Stimulated activated CD4-positive, alpha-beta T cell treated with anti-CD3 and anti-CD28 coated beads, Interleukin-4, amount 100 ng/mL, for 24 hours (primary cell): ENCODE results near the gene APBA3.
A peak's percentile ranks its signal among the peaks of the same experiment; 100 is the strongest.
"Not testable (repeated sequence)": the region's sequence is repeated elsewhere in the genome, so short reads cannot be mapped to it uniquely, and the experiment has no call there.

Experiments used
- DNase-seq: peaks from one replicate; pipeline ENCODE4 v3.0.0-alpha.2; 2020

APBA3 gene

GRCh38 chr19:3770136-3770999, 8.9 kb upstream of the APBA3 start:
- DNase-seq, result no peak

- no peak for DNase-seq
These were observed 8.0 kb upstream of the APBA3 start for GRCh38 chr19:3769494-3769893.

GRCh38 chr19:3768748-3769099, 7.2 kb upstream of the APBA3 start:
- no peak for DNase-seq

GRCh38 chr19:3768015-3768747, 6.7 kb upstream of the APBA3 start:
- no peak for DNase-seq

- DNase-seq, result no peak
These were observed 5.6 kb upstream of the APBA3 start for GRCh38 chr19:3767050-3767449.

- no peak for DNase-seq
These were observed 5.0 kb upstream of the APBA3 start for GRCh38 chr19:3766520-3766919.

- DNase-seq, result not testable (repeated sequence)
These were observed 4.3 kb upstream of the APBA3 start for GRCh38 chr19:3765757-3766156.

- no peak for DNase-seq
These were observed 3.6 kb upstream of the APBA3 start for GRCh38 chr19:3765121-3765520.

- peak; percentile 99 for DNase-seq
These were observed 1.3 kb upstream of the APBA3 start, which contains the start of gene MRPL54 for GRCh38 chr19:3762501-3763459. MRPL54 (plus strand) TSS chr19:3762682; CDS start chr19:3762701, 19 bp downstream.

- DNase-seq, result no peak
These were observed 610 bp upstream of the APBA3 start for GRCh38 chr19:3762130-3762473.

- DNase-seq, result no peak
These were observed 576 bp downstream of the APBA3 start for GRCh38 chr19:3760871-3761361.

GRCh38 chr19:3759482-3760254, 1.8 kb downstream of the APBA3 start:
- DNase-seq, result no peak

- DNase-seq, result not testable (repeated sequence)
These were observed 3.2 kb downstream of the APBA3 start for GRCh38 chr19:3758297-3758696.

- DNase-seq, result not testable (repeated sequence)
These were observed 3.8 kb downstream of the APBA3 start for GRCh38 chr19:3757705-3758104.

- DNase-seq, result no peak
These were observed 7.7 kb downstream of the APBA3 start for GRCh38 chr19:3753631-3754410.

- no peak for DNase-seq
These were observed 9.0 kb downstream of the APBA3 start for GRCh38 chr19:3752492-3752891.

- no peak for DNase-seq
These were observed 10.3 kb downstream of the APBA3 start for GRCh38 chr19:3751236-3751635.

GRCh38 chr19:3750211-3750610, 11.3 kb downstream of the APBA3 start:
- no peak for DNase-seq

- no peak for DNase-seq
These were observed 12.5 kb downstream of the APBA3 start for GRCh38 chr19:3748965-3749364.

GRCh38 chr19:3746371-3747056, 15.0 kb downstream of the APBA3 start:
- no peak for DNase-seq
